ENCODE data around the gene CDK17. TPM values are rescaled to one million over a fixed set of nuclear protein-coding genes. Genes with fewer than 3 reads are reported as not detected.

The CDK17 gene
- total and polyA plus RNA-seq, 9 of the 15 experiments (the other 6 are each of a cell fraction or from before 2014, with no cell fraction given), result 4.8 to 39.3 (median 21.6) TPM

DNA sequence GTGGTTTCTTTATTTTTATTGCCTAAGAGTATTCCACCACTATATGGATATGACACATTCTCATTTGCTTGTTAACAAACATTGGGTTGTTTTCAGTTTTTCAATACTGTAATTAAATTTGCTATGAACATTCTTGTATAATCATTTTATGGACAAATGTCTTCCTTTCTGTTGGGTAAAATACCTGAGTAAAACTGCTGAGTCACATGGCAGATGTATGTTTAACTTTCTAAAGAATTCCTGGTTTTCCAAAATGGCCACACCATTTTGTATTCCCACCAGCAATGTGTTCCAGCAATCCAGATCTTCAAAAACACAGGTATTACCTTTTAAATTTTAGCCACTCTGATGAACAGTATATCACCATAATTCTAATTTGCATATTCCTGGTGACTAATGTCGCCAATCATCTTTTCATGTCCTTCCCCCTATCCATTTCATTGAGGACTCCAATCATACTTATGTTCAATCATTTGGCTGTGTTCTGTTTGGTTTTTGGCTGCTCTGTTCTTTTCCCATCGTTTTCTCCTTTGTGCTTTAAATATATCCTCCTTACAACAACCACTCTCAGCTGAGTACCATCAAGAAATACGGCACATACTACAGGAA lies 36.0 kb downstream of the CDK17 start (continued):
- TF ChIP-seq, protein P1, sequence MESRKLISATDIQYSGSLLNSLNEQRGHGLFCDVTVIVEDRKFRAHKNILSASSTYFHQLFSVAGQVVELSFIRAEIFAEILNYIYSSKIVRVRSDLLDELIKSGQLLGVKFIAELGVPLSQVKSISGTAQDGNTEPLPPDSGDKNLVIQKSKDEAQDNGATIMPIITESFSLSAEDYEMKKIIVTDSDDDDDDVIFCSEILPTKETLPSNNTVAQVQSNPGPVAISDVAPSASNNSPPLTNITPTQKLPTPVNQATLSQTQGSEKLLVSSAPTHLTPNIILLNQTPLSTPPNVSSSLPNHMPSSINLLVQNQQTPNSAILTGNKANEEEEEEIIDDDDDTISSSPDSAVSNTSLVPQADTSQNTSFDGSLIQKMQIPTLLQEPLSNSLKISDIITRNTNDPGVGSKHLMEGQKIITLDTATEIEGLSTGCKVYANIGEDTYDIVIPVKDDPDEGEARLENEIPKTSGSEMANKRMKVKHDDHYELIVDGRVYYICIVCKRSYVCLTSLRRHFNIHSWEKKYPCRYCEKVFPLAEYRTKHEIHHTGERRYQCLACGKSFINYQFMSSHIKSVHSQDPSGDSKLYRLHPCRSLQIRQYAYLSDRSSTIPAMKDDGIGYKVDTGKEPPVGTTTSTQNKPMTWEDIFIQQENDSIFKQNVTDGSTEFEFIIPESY (CRISPR knock-in tag; IDR thresholded peaks at IDR 0.05), result 0 out of 2 replicates have a peak, but pooled peaks have one; percentile 14
- TF ChIP-seq MAFK (IDR thresholded peaks at IDR 0.05; ENCODE audit: low read length) (peak; percentile 73; the same call in 1 of the 2 replicates), NCOA1 (IDR thresholded peaks at IDR 0.05; ENCODE audit: low read depth) (no peak)
- TF ChIP-seq, protein P2, sequence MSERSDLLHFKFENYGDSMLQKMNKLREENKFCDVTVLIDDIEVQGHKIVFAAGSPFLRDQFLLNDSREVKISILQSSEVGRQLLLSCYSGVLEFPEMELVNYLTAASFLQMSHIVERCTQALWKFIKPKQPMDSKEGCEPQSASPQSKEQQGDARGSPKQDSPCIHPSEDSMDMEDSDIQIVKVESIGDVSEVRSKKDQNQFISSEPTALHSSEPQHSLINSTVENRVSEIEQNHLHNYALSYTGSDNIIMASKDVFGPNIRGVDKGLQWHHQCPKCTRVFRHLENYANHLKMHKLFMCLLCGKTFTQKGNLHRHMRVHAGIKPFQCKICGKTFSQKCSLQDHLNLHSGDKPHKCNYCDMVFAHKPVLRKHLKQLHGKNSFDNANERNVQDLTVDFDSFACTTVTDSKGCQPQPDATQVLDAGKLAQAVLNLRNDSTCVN (CRISPR knock-in tag; IDR thresholded peaks at IDR 0.05), result no peak

DNA sequence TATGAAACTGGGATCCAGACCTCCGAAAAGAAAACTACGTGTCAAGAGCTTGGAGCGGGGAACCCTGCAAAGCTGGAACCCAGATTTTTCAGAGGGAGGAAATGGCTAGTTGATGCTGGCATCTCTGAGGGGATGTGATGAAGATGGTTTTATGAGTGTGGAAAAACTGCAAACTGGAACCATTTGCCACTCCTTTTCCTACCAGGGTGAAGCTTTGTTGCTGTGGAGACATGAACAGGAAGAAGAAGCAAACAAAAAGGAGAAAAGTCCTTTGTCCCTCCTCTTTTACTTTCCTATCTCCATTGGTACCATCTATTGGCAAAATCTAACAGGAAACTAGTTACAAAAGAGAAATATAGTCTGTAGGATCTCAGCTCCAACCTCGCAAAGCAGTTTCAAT lies 39.2 kb downstream of the CDK17 start:
- no peak overlapping the region for H3K27ac ChIP-seq (ENCODE audit: extremely low read depth, low read depth, low read length)
- no peak for DNase-seq (ENCODE audit: extremely low read depth in 1 of 4, low spot score in 3 of 4)
- in situ Hi-C loops (cut with MboI), result no loop called here
- no peak for TF ChIP-seq CCNT2 (IDR thresholded peaks at IDR 0.05; ENCODE audit: borderline replicate concordance, extremely low read depth, insufficient read length, low read depth, low read length)
- no peak for TF ChIP-seq CREB1 (IDR thresholded peaks at IDR 0.05)
- TF ChIP-seq CREB1 (CRISPR knock-in tag; IDR thresholded peaks at IDR 0.05), result no peak
- no peak for TF ChIP-seq MNT (conservative IDR thresholded peaks at IDR 0.05)
- TF ChIP-seq KAT7 (CRISPR knock-in tag; IDR thresholded peaks at IDR 0.05; ENCODE audit: borderline replicate concordance), result no peak
- TF ChIP-seq, protein P3, sequence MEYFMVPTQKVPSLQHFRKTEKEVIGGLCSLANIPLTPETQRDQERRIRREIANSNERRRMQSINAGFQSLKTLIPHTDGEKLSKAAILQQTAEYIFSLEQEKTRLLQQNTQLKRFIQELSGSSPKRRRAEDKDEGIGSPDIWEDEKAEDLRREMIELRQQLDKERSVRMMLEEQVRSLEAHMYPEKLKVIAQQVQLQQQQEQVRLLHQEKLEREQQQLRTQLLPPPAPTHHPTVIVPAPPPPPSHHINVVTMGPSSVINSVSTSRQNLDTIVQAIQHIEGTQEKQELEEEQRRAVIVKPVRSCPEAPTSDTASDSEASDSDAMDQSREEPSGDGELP (CRISPR knock-in tag; IDR thresholded peaks at IDR 0.05; ENCODE audit: borderline replicate concordance), result no peak
- no peak for TF ChIP-seq SIRT6 (IDR thresholded peaks at IDR 0.05; ENCODE audit: low read depth, low read length)
- TF ChIP-seq, protein P2 (CRISPR knock-in tag; IDR thresholded peaks at IDR 0.05), result no peak

More for the DNA sequence above, 39.2 kb downstream of the CDK17 start:
- Histone ChIP-seq H3K36me3 (ENCODE audit: control insufficient read depth, insufficient read depth, low read length) (no peaks in the 10 kb centered on the region), H3K79me2 (ENCODE audit: control insufficient read depth, insufficient read depth, low read length) (peaks cover 88% of the 10 kb centered on the region), H3K9me3 (replicated peaks; ENCODE audit: control insufficient read depth, insufficient read depth, low read depth, low read length) (no peaks in the 10 kb centered on the region), H3K4me1 (replicated peaks in 1 of 2; ENCODE audit: control insufficient read depth in 2 of 2, insufficient read depth in 2 of 2, low read length in 2 of 2) (peaks cover 8 to 20% of the 10 kb centered on the region in 2 experiments; a peak in 3 of 5 replicates), H3K4me3 (no peak overlapping the region), H3K27me3 (ENCODE audit: control insufficient read depth in 2 of 2, insufficient read depth in 2 of 2, low read length in 2 of 2) (no peaks in the 10 kb centered on the region), H4K20me1 (replicated peaks; ENCODE audit: control insufficient read depth, insufficient read depth, low read length) (no peaks in the 10 kb centered on the region), H3K4me2 (ENCODE audit: insufficient read depth, low read length) (no peak overlapping the region), H3K9ac (ENCODE audit: insufficient read depth in 1 of 2, low read depth in 2 of 2, low read length in 2 of 2) (no peak overlapping the region), H2AFZ (ENCODE audit: low read depth, low read length) (no peak overlapping the region), H3K9me1 (ENCODE audit: control insufficient read depth, insufficient read depth, low read length) (no peaks in the 10 kb centered on the region)
- no peak for FAIRE-seq
- no peak for ATAC-seq
- CTCF ChIA-PET (ENCODE audit: low intra/inter-chr PET ratio), result no interaction called here
- no TSS peak for BruUV-seq (replicated peaks)
- POLR2A ChIA-PET, result interaction anchor here (0.7 to 2.9 kb wide), 3 partner anchors 9 to 18 kb away, joined by 3 to 12 read pairs (median 11); no protein-coding TSS in a partner anchor
- intact Hi-C loops (cut with micrococcal nuclease), result no loop called here
- 84% methylated on average over 4 of the region's 4 CpGs for WGBS (ENCODE audit: insufficient coverage, low coverage, missing lambda C conversion rate)

Measured in K562 (cell line).